SHP77 (cell line): ENCODE data around the gene IL17D.
"Not testable (repeated sequence)": the region's sequence is repeated elsewhere in the genome, so short reads cannot be mapped to it uniquely, and the experiment has no call there.

ENCODE experiments used
- DNase-seq, 2 experiments: peaks; one replicate each; lab custom pipeline; 2025; lab: John Stamatoyannopoulos, UW

The IL17D gene

DNA sequence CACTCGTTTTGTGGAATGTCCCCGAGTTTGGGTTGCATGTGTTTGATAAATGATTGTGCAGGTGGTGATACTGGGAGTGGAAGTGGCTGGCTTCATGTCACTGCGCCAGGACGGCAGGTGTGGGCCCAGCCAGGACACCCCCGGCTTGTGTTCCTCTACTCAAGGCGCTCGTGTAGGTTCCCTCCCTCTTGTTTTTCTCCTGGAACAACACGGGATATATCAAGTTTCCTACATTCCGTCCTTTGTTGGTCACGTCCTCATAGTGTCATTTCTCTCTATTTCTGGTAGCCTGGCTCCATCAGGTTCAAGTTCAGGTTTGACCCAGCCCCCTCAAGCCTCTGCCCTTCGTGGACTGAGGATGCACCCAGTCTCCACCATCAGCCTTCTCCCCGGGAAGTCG lies 16.3 kb downstream of the IL17D start:
- no peak for DNase-seq

DNA sequence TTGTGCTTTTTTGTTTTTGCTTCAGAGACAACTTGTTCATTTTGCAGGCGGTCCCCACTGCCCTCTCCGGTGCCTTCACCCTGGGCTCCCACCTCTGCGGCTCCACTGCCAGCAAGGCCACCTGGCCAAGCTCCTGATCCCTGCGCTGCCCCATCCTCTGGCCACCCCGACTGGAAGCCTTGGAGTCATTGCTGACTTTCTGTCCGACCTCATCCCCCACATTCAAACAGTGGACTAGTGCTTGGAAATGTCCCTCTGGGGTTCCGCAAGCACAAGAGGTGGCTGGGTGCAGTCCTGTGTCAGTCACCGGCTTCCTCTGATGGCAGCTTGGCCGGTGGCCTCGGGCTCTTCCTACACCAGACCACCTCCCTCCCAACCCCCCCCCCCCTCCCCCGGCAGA lies 17.0 kb downstream of the IL17D start:
- DNase-seq, result no peak

DNA sequence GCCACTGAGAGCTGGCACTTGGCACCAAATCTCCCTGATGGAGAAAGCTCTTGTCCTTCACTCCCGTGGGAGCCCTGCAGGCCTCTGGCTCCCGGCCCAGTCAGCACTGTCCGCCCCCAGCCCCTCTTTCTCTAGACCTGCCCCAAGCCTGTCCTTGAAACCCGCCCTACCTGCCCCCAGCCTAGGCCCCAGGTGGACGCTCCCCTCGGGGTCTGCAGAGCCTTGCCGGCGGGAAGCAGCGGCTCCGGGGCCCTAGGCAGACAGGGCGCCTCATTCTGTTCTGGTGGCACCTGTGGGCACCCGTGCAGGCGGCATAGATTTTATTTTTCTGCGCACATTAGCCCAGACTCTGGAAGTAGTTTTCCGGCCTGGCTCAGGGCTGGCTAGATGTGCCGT lies 17.6 kb downstream of the IL17D start:
- no peak for DNase-seq

DNA sequence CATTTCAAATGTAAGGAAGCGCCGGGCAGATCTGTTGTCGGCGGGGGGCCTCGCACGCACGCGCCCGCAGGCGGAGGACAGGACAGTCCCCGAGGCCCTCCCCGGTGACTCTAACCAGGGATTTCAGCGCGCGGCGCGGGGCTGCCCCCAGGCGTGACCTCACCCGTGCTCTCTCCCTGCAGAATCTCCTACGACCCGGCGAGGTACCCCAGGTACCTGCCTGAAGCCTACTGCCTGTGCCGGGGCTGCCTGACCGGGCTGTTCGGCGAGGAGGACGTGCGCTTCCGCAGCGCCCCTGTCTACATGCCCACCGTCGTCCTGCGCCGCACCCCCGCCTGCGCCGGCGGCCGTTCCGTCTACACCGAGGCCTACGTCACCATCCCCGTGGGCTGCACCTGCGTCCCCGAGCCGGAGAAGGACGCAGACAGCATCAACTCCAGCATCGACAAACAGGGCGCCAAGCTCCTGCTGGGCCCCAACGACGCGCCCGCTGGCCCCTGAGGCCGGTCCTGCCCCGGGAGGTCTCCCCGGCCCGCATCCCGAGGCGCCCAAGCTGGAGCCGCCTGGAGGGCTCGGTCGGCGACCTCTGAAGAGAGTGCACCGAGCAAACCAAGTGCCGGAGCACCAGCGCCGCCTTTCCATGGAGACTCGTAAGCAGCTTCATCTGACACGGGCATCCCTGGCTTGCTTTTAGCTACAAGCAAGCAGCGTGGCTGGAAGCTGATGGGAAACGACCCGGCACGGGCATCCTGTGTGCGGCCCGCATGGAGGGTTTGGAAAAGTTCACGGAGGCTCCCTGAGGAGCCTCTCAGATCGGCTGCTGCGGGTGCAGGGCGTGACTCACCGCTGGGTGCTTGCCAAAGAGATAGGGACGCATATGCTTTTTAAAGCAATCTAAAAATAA lies 18.2 kb downstream of the IL17D start:
- DNase-seq, result no peak

DNA sequence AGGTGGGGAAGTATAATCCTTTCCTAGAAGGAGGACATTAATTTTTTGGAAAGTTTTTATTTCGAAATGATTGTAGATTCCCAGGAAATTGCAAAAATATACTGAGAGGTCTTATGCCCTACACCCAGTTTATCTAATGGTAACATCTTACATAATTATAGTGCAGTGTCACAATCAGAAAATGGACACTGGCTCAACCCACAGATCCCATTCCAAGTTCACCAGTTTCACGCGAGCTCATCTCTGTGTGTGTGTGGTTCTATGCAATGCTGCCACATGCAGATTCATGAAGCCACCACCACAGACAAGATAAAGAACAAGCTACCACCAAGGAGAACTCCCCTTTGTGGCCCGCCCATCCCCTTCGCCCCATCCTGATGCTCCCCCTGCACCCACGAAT lies 24.4 kb downstream of the IL17D start:
- DNase-seq, result no peak

DNA sequence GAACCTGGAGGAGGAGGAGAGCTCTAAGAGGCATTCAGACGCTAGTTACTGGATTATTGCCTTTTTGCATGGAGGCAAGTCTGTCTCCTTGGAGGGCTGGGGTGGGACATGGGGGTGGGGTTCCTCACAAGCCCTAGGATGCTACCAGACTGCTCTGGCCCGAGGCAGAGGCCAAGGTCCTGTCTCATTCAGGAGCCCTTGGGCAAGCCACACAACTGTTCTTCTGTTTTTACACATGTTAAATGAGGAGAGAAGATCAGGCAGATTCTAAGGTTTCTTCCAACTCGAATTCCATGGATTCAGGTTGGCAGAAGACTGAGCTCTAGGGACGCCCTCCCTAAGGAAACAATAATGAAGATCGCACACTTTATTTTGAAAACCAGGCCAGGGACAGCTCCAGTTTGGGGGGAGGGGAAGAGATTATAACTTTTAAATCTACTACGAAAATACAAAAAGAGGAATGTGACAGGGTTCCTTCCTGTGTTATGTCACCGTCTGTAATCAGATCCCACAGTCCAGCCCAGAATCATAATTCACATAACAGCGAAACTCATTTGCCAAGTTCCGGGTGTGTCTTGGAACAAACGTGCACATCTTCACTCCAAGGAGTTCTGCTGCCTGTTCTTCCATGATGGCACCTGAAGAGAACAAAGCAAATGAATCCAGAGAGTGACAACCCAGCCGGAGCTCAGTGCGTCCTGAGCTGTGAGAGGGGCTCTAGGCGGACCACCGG lies 25.2 kb downstream of the IL17D start:
- no peak for DNase-seq

DNA sequence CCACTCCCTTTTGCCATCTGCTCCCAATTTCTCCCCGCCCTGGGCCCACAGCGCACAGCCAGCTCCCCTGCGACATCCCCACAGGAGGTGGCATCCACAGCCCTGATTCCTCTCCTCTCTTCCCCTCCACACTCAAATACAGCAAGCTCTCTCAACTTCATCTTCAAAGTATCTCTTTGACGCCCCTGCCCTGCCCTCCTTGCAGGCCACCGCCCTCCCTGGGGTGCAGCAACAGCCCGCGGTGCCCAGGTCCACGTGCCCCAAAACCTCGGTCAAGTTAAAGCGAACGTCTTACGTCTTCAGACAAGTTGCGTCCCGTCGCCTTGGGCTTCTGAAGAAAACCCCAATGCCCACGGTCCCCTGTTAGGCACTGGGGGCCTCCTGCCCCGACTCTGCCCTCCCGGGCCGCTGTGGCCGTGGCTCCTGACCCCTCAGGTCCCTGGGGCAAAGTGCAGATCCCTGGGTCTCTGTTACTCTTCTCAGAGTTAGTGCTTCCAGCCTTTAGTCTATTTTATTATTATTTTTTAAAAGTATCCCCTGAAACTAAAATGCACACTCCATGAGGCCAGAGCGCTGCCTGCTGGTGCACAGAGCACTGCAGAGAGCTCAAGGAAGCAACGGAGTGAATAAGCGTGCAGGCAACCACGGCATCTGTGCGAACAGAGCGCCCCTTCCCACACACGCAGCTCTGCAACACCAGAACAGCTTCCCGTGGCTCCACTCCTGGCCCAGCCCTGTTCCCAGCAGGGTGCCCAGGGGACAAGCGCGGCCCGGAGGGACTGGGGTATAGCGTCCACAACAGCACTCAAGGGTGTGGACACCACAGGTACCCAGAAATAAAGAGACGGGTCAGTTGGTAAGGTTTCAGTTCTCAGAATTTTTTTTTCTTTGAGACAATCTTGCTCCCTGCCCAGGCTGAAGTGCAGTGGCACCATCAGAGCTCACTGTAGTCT lies 26.4 kb downstream of the IL17D start:
- DNase-seq, result no peak

DNA sequence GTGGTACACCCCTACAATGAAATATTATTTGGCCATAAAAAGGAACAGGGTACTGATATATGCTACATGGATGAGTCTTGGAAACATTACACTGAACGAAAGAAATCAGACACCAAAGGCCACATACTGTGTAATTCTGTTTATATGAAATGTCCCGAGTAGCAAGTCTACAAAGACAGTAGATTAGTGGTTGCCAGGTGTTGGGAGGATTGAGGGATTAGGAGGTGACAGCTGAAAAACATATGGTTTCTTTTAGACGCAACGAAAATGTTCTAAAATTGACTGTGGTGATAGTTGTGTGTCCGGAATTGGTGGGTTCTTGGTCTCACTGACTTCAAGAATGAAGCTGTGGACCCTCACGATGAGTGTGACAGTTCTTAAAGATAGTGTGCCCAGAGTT lies 35.1 kb downstream of the IL17D start:
- DNase-seq, result no peak

DNA sequence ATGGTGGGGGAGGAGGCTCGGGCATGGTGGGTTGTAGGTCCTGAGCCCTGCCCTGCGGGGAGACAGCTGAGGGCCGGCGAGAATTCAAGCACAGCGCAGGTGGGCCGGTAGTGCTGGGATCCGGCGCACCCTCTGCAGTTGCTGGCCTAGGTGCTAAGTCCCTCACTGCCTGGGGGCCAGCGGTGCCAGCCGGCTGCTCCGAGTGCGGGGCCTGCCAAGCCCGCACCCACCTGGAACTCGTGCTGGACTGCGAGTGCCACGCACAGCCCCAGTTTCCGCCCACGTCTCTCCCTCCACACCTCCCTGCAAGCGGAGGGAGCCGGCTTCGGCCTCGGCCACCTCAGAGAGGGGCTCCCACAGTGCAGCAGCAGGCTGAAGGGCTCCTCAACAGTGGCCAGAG lies 36.5 kb downstream of the IL17D start:
- no peak for DNase-seq

DNA sequence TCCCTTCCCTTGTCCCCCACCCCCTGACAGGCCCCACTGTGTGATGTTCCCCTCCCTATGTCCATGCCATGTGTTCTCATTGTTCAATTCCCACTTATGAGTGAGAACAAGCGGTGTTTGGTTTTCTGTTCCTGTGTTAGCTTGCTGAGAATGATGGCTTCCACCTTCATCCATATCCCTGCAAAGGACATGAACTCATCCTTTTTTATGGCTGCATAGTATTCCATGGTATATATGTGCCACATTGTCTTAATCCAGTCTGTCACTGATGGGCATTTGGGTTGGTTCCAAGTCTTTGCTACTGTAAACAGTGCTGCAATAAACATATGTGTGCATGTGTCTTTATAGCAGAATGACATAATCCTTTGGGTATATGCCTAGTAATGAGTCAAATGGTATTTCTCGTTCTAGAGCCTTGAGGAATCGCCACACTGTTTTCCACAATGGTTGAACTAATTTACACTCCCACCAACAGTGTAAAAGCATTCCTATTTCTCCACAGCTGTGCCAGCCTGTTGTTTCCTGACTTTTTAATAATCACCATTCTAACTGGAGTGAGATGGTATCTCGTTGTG lies 40.4 kb downstream of the IL17D start:
- DNase-seq, result not testable (repeated sequence)

DNA sequence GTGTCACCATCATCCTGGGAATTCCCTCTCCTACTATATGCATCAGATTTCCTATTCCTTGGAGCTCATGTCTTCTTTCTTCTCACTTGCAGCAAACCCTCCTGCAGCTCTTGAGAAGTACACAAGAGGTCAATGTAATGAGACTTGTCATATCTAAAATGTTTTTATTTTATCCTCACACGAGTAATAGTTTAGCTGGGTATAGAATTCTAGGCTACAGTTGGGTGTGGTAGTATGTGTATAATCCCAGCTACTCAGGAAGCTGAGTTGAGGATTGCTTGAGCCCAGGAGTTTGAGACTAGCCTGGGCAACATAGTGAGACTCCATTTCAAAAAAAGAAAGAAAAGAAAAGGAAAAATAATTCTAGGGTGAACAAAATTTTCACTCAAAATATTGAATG lies 45.9 kb downstream of the IL17D start:
- DNase-seq, result no peak

DNA sequence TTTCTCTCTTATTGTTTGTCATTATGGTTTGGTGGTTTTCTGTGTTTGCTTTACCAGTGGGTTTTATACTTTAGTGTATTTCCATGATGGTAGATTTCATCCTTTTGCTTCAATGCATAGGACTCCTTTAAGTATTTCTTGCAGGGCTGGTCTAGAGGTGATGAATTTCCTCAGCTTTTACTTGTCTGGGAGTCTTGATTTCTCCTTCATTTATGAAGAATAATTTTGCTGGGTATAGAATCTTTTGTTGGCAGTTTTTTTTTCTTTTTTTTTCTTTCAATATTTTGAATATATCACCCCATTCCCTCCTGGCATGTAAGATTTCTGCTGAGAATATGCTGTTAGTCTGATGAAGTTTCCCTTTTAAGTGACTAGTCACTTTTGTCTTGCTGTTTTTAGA lies 50.5 kb downstream of the IL17D start:
- no peak for DNase-seq

DNA sequence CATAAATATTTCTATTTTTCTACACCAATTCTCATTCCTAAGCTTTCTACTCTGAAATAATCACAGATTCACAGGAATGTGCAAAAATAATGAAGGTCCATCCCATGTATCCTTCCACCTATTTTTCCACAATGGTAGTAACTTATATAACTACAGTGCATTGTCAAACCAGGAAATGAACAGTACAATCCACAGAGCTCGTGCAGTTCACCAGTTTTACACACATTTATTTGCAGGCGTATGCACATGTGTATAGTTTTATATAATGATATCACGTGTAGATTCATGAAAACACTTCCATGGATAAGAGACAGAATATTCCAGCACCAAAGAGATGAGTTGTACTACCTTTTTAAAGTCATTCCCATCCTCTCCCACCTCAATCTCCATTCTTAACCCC lies 57.4 kb downstream of the IL17D start:
- no peak for DNase-seq

DNA sequence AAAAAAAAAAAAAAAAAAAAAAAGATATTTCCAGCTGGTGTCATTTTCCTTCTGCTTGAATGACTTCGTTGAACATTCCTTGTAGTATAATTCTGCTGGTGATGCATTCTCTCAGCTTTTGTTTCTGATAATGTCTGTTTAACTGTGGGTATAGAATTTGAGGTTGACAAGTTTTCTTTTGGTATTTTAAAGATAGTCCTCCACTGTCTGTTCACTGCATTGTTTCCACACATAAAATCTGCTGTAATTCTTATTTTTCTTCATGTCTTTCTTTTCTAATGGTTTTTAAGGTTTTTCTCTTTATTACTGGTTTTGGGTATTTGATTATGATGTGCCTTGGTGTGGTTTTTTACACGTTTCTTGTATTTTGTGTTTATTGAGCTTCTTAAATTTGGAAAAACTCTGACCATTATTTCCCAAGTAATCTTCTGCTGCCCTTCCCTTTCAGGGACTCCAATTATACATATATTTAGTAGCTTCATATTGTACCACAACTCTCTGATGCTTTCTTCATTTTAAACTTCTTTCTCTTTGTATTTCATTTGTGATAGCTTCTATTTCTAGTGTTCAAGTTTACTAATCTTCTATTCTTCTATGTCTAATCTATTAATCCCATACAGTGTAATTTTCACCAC lies 63.9 kb downstream of the IL17D start:
- no peak for DNase-seq

DNA sequence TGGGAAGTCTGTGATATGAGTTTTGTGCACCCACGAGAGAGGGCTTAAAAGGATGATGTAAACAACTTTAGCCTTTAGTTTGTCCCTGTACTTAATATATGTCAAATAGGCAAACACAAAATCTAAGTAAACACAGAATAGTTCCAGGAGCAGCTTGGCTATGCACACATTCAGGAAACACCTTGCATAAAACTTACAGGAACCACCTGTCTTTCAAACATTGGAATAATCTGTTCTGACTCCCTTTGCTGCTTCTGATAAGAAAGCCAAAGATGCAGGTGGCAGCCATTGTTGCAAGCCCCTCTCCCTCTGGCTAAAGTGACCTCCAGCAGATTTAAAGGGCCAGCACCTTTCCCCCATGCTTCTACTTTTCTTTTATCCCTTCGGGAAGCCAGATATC lies 65.6 kb downstream of the IL17D start:
- no peak for DNase-seq

DNA sequence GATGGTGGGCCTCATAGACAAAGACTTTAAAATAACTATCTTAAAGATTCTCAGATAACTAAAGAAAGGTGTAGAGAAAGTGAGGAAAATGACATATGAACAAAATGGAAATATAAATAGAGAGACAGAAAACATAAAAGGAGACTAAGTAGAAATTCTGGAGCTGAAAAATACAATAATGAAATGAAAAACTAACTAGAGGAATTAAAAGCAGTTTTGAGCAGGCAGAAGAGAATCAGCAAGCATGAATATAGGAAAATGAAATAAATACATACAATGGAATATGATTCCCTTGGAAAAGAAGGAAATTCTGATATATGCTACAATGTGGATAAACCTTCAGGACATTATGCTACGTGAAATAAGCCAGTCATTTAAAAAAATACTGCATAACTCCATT lies 66.3 kb downstream of the IL17D start:
- no peak for DNase-seq
